Testis (tissue), 3 donors: ENCODE results near the gene KIAA0753. TPM values are rescaled to one million over a fixed set of nuclear protein-coding genes. Genes with fewer than 3 reads are reported as not detected.
A peak's percentile ranks its signal among the peaks of the same experiment; 100 is the strongest.

Experiments
- DNase-seq: peaks from one replicate; pipeline ENCODE4 v3.0.0-alpha.2; 2019
- H3K27ac ChIP-seq, 2 donors: fragments of 200-600 bp; sonication (generic); one replicate each; pipeline ENCODE4 v1.5.1; 2019
- H3K27me3 ChIP-seq: fragments of 200-600 bp; sonication (generic); one replicate; pipeline ENCODE4 v1.5.1; 2019
- H3K36me3 ChIP-seq: fragments of 200-600 bp; sonication (generic); one replicate; pipeline ENCODE4 v1.5.1; 2017; ENCODE audit warnings: low read depth; ENCODE audit errors: missing control alignments
- H3K4me1 ChIP-seq: fragments of 200-600 bp; sonication (generic); one replicate; pipeline ENCODE4 v1.5.1; 2019
- H3K4me3 ChIP-seq, 2 donors: fragments of 200-600 bp; sonication (generic); one replicate each; pipeline ENCODE4 v1.5.1; 2017 to 2019
- H3K9me3 ChIP-seq: fragments of 200-600 bp; sonication (generic); one replicate; pipeline ENCODE4 v1.5.1; 2017
- CTCF ChIP-seq, 3 experiments: fragments of 450-650 bp in 2 of 3; fragments of 200-600 bp in 1 of 3; sonication (generic) in 1 of 3; IDR thresholded peaks; one replicate each; pipeline ENCODE4 v1.5.1; 2016 to 2019; ENCODE audit warnings: antibody characterized with exemption in 3 of 3, mild to moderate bottlenecking in 2 of 3, moderate library complexity in 1 of 3
- POLR2A ChIP-seq: fragments of 450-650 bp; IDR thresholded peaks from one replicate; pipeline ENCODE4 v1.6.1; 2017; ENCODE audit warnings: antibody characterized with exemption, mild to moderate bottlenecking, moderate library complexity
- WGBS, 2 donors: methylation state at CpG; one replicate each; pipeline ENCODE4 v1.1.5; 2018; 5-methylcytosine and 5-hydroxymethylcytosine counted together
- intact Hi-C: fragments of 100-400 bp; cut with DNase I; formaldehyde crosslinking; loops from one replicate; pipeline ENCODE4 v1.15.1; 2023; ENCODE audit warnings: low total_unique reads
- polyA plus RNA-seq: library from polyadenylated mRNA; stranded (reverse); fragments of 350-450 nt; fragmentation: Illumina TruSeq; extraction: RNeasy Lipid Tissue Mini Kit (QIAGEN cat#74804); gene quantifications from one replicate; pipeline ENCODE4 v1.2.3, GENCODE V29; 2014; ENCODE audit warnings: low read depth, low replicate concordance; ENCODE audit not compliant: insufficient read depth
- total RNA-seq, 2 donors: library from RNA; depleted of rRNA; stranded (reverse); fragments of >200 nt; gene quantifications; one replicate each; pipeline ENCODE4 v1.2.3, GENCODE V29; 2016

KIAA0753 gene
- total and polyA plus RNA-seq, 3 donors from 2014 or later = 43.9 to 59.8 (median 44.7) TPM

DNA sequence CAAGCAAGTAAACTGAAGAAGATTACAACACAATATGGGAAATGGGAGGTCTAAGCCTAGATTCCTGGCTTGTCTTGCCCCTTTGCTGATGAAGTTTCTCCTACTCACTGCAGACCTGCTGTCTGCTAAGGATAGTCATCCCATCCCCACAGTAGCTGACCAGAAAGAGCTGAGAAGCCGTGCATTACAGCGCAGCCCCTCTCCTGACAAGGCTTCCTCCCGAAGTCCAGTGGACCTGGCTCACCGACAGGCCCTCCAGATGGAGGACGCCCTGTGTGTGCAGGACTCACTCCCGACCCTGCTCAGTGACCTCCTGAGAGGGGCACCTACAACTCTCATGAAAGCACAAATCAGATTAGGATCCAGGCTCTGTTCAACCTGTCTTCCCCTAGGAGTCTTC, 35.4 kb downstream of the KIAA0753 start:
- no peak overlapping the region for H3K27ac ChIP-seq
- H3K4me3 ChIP-seq = no peak overlapping the region
- H3K4me1 ChIP-seq = no peaks in the 10 kb centered on the region
- intact Hi-C loops = no loop called here
- DNase-seq = no peak
- no peaks in the 10 kb centered on the region for H3K9me3 ChIP-seq
- 86 to 100% methylated on average over 6 of the region's 6 CpGs for WGBS, 2 donors
- no peaks in the 10 kb centered on the region for H3K27me3 ChIP-seq
- TF ChIP-seq POLR2A (no peak), CTCF (IDR thresholded peaks at IDR 0.05) (no peak)
- H3K36me3 ChIP-seq = no peaks in the 10 kb centered on the region

DNA sequence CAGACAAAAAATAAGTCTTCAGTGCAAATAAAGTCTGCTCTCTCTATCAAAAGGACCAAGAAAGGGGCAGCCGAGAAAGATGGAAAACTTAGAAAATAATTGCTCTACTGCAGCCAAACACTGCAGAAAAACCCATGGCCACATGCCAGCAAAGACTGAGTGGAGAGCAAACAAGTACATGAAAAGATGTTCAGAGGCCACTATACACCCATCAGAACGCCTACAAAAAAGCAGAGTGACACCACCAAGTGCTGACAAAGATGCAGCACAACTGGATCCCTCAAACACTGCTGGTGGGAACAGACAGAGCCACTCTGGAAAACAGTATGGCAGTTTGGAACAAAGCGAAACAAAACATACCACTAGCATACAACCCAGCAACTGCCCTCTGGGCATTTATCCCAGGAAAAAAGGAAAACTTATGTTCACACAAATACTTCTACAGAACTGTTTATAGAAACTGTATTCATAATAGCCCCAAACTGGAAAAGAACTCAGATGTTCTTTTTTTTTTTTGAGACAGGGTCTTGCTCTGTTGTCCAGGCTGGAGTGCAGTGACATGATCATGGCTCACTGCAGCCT, 36.7 kb downstream of the KIAA0753 start:
- no peaks in the 10 kb centered on the region for H3K4me1 ChIP-seq
- no peak for TF ChIP-seq POLR2A
- no peak for TF ChIP-seq CTCF (IDR thresholded peaks at IDR 0.05)
- H3K9me3 ChIP-seq = no peaks in the 10 kb centered on the region
- no peaks in the 10 kb centered on the region for H3K36me3 ChIP-seq
- no peaks in the 10 kb centered on the region for H3K27me3 ChIP-seq
- no peak overlapping the region for H3K4me3 ChIP-seq
- no peak overlapping the region for H3K27ac ChIP-seq
- intact Hi-C loops = no loop called here
- 67 to 77% methylated on average over 3 of the region's 3 CpGs for WGBS, 2 donors
- peak; percentile 64 for DNase-seq

- Histone ChIP-seq H3K36me3 (no peaks in the 10 kb centered on the region), H3K4me1 (no peaks in the 10 kb centered on the region), H3K27me3 (no peaks in the 10 kb centered on the region), H3K9me3 (no peaks in the 10 kb centered on the region), H3K4me3 (no peak overlapping the region), H3K27ac (no peak overlapping the region)
- TF ChIP-seq CTCF (IDR thresholded peaks at IDR 0.05) (no peak), POLR2A (no peak)
- intact Hi-C loops = no loop called here
- WGBS, 2 donors = 96% methylated on average over 2 of the region's 2 CpGs
- no peak for DNase-seq
Measured at GRCh38 chr17:6602141-6602540, 38.4 kb downstream of the KIAA0753 start.

- intact Hi-C loops = no loop called here
- no peak overlapping the region for H3K27ac ChIP-seq
- H3K36me3 ChIP-seq = no peaks in the 10 kb centered on the region
Measured at GRCh38 chr17:6599364-6599763, 41.1 kb downstream of the KIAA0753 start.

More at GRCh38 chr17:6599364-6599763, 41.1 kb downstream of the KIAA0753 start:
- DNase-seq = no peak
- Histone ChIP-seq H3K27me3 (no peaks in the 10 kb centered on the region), H3K9me3 (no peaks in the 10 kb centered on the region), H3K4me1 (no peaks in the 10 kb centered on the region), H3K4me3 (no peak overlapping the region)
- no peak for TF ChIP-seq CTCF (IDR thresholded peaks at IDR 0.05)
- no peak for TF ChIP-seq POLR2A
